HG02840 (cell line): Measurements from ENCODE around the gene LTK.
"Not testable (repeated sequence)": the region's sequence is repeated elsewhere in the genome, so short reads cannot be mapped to it uniquely, and the experiment has no call there.

Source experiments
- ATAC-seq: cut with Tn5 transposase; IDR thresholded peaks from one replicate; pipeline ENCODE4 v1.9.1; 2021; ENCODE audit warnings: mild to moderate bottlenecking, moderate library complexity, moderate number of reproducible peaks; ENCODE audit not compliant: unreplicated experiment, low FRiP score

The LTK gene

DNA sequence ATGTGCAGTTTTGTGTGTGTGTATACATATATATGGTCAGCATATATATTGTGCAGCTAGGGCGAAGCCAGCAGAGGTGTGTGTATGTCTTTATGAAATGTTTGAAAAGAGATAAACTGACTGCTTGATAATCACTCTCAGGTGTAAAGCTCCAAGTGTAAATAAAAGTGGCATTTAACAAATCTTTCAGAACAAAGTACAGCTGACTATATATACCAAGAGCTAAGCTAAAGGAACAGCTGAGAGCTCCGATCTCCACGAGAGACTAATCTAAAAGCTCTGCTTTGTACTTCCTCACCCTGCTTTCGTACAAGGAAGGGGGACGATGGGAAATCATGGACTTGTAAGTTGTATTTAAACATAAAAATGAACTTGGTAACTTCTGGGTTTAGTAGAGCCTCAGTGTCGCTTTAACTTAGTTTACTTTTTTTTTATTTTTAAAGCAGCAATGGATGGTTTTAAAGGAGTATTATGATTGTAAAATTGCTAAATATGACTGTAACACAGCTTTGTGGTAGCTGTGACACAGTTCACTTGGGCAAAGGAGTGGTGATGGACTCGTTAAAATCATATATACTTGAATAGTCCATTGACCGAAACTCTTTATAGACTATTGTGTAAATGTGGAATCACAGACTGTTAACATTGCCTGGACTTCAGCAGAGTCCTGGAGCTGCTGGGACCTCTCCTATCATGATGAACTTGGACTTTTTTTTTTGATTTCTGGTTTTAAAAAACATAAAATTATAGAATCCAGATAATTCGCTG, 31.3 kb downstream of the LTK start:
- no peak for ATAC-seq

DNA sequence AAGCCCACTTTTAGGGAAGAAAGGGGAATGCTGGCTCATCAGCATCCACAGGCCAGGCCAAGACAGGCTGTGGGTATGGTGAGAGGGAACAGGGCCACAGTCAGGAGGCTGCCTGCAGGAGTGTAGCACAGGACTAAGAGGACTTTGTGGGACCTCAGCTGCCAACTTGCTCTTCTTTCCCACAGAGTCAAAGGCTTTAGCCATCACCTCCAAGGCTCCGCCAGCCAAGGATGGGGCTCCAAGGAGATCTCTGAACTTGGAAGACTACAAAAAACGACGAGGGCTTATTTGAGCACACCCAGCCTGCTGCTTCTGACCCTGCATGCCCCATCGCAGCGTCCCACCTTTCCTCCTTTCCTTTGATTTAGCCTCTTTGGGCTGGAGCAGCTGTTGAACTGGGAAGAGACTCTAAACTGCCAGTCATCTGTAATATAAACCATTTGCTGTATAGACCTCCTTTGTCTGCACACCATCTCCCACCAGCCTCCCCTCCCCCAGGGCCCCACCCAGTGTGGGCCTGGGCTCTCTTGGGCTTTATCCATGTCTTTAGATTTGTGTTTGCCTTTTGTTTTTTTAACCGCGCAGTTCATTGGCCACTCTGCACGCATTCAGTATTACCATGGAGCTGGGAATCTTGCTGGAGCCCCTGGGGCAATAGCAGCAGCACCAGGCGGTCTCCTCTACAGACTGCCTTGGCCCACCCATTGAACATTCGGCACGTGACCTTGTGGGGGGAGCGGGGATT, 33.1 kb downstream of the LTK start:
- ATAC-seq, result no peak

DNA sequence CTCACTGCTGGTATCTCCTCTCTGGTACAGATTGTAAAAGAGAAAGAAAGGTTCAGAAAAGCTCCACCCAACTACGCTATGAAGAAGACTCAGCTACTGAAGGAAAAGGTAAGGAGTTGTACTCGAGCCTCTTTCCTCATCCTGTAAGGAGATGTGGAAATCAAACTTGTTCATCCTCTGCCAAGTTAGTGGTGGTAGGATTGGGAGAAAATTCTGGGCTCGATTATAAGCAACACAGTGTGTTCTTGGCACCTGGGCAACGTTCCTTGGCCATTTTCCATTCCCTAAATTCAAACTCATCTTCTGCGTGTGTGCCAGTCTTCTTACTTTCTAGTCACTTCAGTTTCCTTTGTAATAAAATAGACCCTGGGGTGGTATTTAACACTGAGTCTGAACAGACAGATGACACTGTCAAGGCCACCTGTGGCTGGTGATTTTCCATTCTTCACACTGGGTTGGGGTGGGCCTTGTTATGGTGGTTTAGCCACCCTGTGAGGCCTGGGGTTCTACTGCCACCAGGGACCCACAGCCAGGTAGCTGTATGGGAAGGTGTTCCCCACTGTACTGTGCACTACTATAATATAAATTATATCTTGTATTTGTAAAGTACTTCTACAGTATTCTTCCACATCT, 37.1 kb downstream of the LTK start:
- no peak for ATAC-seq

DNA sequence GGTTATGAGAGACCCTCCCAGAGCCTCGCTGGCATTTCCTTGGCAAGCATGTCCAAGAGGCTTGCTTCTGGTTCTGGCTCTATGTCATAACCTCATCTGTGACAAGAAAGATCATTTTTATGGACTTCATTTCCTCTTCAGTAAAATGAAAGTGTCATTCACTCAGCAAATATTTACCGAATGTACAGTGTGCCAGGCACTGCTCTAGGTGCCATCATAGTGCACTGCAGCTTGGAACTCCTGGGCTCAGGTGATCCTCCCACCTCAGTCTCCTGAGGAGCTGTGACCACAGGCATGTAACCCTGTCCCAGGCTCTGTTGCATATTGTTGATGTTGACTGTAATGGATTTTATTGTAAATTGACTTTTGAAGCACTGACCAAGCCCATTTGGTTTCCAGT, 38.7 kb downstream of the LTK start:
- no peak for ATAC-seq

DNA sequence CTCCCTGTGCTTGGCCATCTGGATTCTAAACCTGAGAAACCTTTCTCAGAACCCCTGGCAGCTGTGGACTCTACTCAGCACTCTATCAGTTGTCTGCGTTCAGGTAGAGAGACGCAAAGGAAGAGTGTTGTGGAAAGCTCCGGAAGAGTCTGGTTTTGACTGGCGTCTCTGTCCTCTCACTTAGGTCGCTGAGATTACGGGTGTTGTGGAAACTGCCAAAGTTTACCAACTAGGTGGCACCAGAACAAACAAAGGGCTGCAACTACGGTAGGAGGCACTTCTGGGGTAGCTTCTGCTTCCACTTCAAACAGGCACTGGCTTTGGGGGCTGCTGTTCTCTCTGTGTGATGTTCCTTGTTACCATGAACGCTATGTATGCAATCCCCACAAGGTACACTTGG, 39.2 kb downstream of the LTK start:
- ATAC-seq, result no peak

DNA sequence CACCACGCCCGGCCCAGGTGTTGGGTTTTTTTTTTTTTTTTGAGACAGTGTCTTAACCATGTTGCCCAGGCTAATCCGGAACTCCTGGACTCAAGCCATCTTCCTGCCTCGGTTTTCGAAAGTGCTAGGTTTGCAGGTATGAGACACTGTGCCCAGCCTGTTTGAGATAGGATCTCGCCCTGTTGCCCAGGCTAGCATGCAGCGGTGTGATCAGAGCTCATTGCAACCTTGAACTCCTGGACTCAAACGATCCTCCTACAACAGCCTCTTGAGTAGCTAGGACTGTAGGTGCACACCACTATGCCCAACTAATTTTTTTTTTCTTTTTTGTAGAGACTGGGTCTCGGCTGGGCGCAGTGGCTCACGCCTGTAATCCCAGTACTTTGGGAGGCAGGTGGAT, 40.2 kb downstream of the LTK start:
- ATAC-seq, result no peak

DNA sequence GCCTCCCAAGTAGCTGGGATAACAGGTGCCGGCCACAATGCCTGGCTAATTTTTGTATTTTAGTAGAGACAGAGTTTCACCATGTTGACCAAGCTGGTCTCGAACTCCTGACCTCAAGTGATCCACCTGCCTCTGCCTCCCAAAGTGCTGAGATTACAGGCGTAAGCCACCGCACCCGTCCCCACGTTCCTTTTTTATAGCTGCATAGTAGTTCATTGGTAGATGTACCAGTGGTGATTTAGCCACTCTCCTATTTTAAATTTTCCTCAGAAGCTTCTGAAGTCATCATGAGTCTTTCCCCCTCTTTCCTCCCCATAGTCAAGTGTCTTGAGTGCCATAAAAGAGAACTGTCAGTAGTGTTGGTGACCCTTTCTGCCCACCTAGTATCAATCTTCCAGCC, 44.0 kb downstream of the LTK start:
- not testable (repeated sequence) for ATAC-seq

DNA sequence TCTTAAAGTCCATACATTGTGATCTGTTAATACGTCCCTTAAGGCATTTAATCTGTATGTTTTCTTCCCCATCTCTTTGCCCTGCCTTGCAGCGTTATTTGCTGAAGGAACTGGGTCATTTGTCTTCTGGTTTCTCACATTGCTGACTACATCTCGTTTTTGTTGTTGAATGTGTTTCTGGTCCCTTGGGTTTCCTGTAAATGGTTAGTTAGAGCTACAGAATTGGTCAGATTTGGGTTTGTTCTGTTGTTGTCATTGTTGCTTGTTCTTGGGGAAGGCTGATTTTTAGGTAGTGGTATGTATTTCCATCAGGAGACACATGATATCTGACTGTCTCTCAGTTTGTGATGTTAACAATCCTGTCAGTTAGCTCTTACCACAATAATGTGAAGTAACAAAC, 46.9 kb downstream of the LTK start:
- no peak for ATAC-seq

DNA sequence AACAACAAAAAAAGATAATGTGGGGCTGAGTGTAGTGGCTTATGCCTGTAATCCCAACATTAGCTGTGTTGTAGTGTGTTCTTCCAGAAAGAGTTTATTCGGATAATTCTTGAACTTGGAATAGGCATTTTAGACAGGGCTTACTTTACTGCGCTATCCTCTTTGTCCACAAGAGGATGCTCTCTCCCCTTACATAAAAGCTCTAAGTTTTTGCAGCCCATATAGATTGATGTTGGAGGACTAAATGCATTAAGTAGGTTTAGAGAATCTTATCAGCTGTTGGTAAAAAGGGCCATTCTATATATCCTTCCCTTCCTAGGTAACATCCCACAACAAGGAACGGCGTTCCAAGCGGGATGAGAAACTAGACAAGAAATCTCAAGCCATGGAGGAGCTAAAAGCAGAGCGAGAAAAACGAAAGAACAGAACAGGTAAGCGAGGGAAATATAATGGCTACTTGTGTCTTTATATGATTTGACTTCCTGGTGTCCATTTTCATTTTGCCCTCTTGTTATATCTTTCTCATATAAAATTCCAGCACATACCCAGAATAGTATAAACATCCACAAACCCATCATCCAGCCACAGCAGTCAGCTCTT, 47.7 kb downstream of the LTK start:
- no peak for ATAC-seq

DNA sequence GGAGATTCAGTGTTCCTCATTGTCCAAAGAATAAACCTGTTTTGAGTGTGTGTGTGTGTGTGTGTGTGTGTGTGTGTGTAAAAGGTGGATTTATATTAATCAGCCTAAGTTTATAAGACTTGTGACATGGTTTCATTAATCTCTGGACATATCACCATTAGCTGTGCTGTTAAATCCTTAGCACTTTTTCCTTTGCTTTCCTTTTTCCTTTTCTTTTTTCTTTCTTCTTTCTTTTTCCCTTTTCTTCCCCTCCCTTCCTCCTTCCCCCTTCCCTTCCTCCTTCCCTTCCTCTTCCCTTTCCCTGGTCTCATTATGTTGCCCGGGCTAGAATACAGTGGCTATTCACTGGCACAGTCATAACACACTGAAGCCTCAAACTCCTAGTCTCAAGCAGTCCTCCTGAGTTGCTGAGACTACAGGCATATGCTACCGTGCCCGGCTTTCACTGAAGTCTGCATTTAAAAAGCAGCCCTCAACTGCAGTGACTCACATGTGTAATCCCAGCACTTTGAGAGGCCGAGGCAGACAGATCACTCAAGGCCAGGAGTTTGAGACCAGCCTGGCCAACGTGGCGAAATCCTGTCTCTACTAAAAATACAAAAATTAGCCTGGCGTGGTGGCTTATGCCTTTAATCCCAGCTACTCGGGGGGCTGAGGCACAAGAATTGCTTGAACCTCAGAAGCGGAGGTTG, 48.6 kb downstream of the LTK start:
- ATAC-seq, result no peak

DNA sequence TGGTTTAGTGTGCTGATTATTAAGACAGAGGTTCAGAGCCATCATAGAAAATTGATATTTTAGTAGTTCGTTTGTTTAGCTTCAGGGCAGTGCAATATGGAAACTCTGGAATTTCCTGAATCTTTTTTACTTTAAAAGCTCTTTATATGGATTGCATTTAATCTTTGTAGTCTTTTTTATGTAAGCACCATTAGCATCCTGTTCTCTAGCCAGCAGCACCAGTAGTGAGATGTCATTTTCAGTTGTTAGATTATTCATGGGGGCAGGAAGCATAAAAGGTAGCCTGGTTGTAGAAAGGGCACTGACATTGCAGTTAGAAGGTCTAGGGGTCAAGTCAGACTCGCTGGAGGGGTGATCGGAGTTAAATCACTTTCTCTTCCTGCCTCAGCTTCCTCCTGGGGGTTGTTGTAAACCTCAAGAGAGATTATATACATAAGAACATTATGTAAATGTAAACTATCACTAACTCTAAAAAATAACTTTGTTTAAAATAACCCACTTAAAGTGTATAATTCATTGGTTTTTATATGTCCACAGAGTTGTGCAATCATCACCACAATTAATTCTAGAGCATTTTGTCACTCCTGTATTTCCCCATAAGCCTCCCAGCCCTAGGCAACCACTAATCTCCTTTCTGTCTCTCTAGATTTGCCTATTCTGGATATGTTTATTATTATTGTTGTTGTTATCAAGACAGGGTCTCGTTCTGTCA, 51.4 kb downstream of the LTK start:
- ATAC-seq, result no peak
